Measurements from ENCODE around the gene RIMBP3C. TPM values are rescaled to one million over a fixed set of nuclear protein-coding genes. Genes with fewer than 3 reads are reported as not detected.

The RIMBP3C gene
- total and polyA plus RNA-seq, 4 donors: 0.05 to 0.40 (median 0.10) TPM; not detected in 1

- no peak overlapping the region for H3K4me3 ChIP-seq
- no peaks in the 10 kb centered on the region for H3K36me3 ChIP-seq (ENCODE audit: control insufficient read depth in 4 of 4, insufficient read depth in 4 of 4, low read length in 4 of 4)
- no peak overlapping the region for H3K9ac ChIP-seq (ENCODE audit: insufficient read depth in 1 of 2, low read length in 2 of 2)
- H3K27ac ChIP-seq (ENCODE audit: low read depth in 1 of 2, low read length in 1 of 2): no peak overlapping the region
- no peaks in the 10 kb centered on the region for H3K27me3 ChIP-seq (ENCODE audit: control insufficient read depth in 3 of 3, insufficient read depth in 3 of 3, low read length in 2 of 3)
- ATAC-seq (ENCODE audit: insufficient read depth, low FRiP score) (no peak), DNase-seq (no peak)
- peaks cover 0 to 15% (median under 1%) of the 10 kb centered on the region in 5 donors for H3K4me1 ChIP-seq (ENCODE audit: control insufficient read depth in 5 of 5, insufficient read depth in 5 of 5, low read length in 5 of 5)
- no peak for TF ChIP-seq CTCF (IDR thresholded peaks at IDR 0.05; ENCODE audit: control extremely low read depth, extremely low read depth)
- H3K9me3 ChIP-seq (ENCODE audit: control insufficient read depth in 4 of 4, insufficient read depth in 3 of 4, low read length in 3 of 4): no peaks in the 10 kb centered on the region
- 65 to 74% methylated on average over 6 of the region's 6 CpGs for WGBS, 2 donors
Measured at GRCh38 chr22:21579474-21579851, 28.2 kb upstream of the RIMBP3C start.

GRCh38 chr22:21573750-21574494, 22.7 kb upstream of the RIMBP3C start:
- Histone ChIP-seq H3K27me3 (ENCODE audit: control insufficient read depth in 3 of 3, insufficient read depth in 3 of 3, low read length in 2 of 3) (no peaks in the 10 kb centered on the region), H3K4me3 (no peak overlapping the region), H3K36me3 (ENCODE audit: control insufficient read depth in 4 of 4, insufficient read depth in 4 of 4, low read length in 4 of 4) (no peaks in the 10 kb centered on the region), H3K27ac (ENCODE audit: low read depth in 1 of 2, low read length in 1 of 2) (no peak overlapping the region), H3K4me1 (ENCODE audit: control insufficient read depth in 5 of 5, insufficient read depth in 5 of 5, low read length in 5 of 5) (peaks cover 9 to 31% (median 23%) of the 10 kb centered on the region in 5 donors), H3K9ac (ENCODE audit: insufficient read depth in 1 of 2, low read length in 2 of 2) (no peak overlapping the region), H3K9me3 (ENCODE audit: control insufficient read depth in 4 of 4, insufficient read depth in 3 of 4, low read length in 3 of 4) (no peaks in the 10 kb centered on the region)
- DNase-seq (no peak), ATAC-seq (ENCODE audit: insufficient read depth, low FRiP score) (no peak)
- 84 to 89% methylated on average over 5 of the region's 5 CpGs for WGBS, 2 donors
- TF ChIP-seq CTCF (IDR thresholded peaks at IDR 0.05; ENCODE audit: control extremely low read depth, extremely low read depth): no peak

- no peak for ATAC-seq (ENCODE audit: insufficient read depth, low FRiP score)
- Histone ChIP-seq H3K9ac (ENCODE audit: insufficient read depth in 1 of 2, low read length in 2 of 2) (no peak overlapping the region), H3K27ac (ENCODE audit: low read depth in 1 of 2, low read length in 1 of 2) (no peak overlapping the region), H3K4me3 (no peak overlapping the region), H3K36me3 (ENCODE audit: control insufficient read depth in 4 of 4, insufficient read depth in 4 of 4, low read length in 4 of 4) (no peaks in the 10 kb centered on the region), H3K4me1 (ENCODE audit: control insufficient read depth in 5 of 5, insufficient read depth in 5 of 5, low read length in 5 of 5) (peaks cover 12 to 31% (median 26%) of the 10 kb centered on the region in 5 donors), H3K9me3 (ENCODE audit: control insufficient read depth in 4 of 4, insufficient read depth in 3 of 4, low read length in 3 of 4) (no peaks in the 10 kb centered on the region), H3K27me3 (ENCODE audit: control insufficient read depth in 3 of 3, insufficient read depth in 3 of 3, low read length in 2 of 3) (no peaks in the 10 kb centered on the region)
- DNase-seq: no peak
- WGBS, 2 donors: 68 to 80% methylated on average over 6 of the region's 6 CpGs
- no peak for TF ChIP-seq CTCF (IDR thresholded peaks at IDR 0.05; ENCODE audit: control extremely low read depth, extremely low read depth)
Measured at GRCh38 chr22:21573293-21573734, 22.1 kb upstream of the RIMBP3C start.
